Epidermal melanocyte (primary cell): ENCODE data around the gene PDCD1.
"Not testable (repeated sequence)": the region's sequence is repeated elsewhere in the genome, so short reads cannot be mapped to it uniquely, and the experiment has no call there.

Source experiments
- DNase-seq: peaks from one replicate; pipeline ENCODE4 v3.0.0; 2011; ENCODE audit warnings: low spot score; ENCODE audit not compliant: insufficient read length

Gene PDCD1

DNA sequence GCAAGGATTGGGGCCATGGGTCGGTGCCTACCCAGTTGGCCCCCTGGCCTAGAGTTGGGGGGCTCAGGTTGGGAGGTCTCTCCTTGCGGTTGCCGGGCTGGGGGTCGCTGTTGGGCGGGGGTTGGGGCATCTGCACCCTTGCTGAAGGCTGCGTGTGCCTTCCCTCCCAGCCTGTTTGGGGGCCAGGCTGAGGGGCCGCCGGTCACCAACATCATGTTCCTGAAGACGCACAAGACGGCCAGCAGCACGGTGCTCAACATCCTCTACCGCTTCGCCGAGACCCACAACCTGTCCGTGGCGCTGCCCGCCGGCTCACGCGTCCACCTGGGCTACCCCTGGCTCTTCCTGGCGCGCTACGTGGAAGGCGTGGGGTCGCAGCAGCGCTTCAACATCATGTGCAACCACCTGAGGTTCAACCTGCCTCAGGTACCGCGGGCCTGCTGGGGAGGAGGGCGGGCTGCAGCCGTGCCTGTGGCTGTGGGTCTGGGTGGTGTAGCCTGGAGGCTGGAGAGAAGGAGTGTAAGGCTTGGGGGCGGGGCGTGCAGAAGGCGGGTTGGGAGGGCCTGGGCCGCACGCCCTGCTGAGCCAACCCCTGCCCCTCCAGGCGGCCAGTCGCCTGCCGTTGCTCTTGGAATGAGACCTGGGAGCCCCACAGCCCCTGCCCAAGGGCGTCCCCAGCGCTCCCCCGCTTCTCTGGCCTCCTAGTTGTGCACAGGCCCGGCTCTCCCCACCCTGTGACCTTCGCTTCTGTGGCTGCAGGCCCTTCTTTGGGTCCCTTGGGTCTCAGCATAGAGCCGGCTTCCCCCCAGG lies 56.9 kb downstream of the PDCD1 start:
- DNase-seq: no peak

DNA sequence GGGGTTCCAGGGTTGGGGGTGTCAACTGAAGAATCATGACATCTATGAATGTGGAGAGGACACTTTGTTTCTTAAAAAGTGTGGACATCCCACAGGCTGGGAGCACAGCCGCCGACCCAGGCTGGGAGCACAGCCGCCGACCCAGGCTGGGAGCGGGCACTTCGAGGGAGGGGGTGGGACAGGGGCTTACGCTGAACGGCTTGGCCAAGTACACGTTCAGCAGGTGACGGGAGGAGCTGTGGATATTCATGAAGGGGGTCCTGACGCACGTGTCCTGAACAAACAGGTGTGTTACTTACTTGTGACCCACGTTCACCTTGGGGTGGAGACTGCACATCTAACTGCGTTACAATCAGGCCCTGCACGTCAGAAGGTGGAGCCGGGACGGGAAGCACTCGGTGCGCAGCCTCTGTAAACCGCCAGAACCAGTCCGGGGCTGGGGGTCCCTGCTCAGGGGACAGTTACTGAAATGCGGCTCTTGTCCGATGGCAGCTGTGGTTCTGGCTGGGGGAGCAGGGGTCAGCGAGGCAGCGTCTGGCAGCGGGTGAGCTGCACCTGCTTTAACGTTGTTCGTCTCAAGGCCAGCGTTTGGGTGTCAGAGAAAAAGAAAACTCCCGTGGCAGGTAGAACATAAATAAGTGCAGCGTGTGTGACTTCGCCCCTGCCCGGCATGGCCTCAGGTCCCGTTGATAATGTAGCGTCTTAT lies 58.3 kb downstream of the PDCD1 start:
- not testable (repeated sequence) for DNase-seq
